H1 (cell line): ENCODE measurements around the gene ZNF511. TPM values are rescaled to one million over a fixed set of nuclear protein-coding genes. Genes with fewer than 3 reads are reported as not detected.

ENCODE experiments used
- CTCF ChIA-PET: fragments of 300-600 bp; sonication (Branson Sonifier 250); formaldehyde crosslinking; loops from one replicate; lab custom pipeline; 2021; ENCODE audit not compliant: partially characterized antibody; lab: Charles Lee
- POLR2A ChIA-PET: fragments of 300-600 bp; sonication (Branson Sonifier 250); formaldehyde crosslinking; loops from one replicate; lab custom pipeline; 2021; ENCODE audit warnings: inconsistent platforms; ENCODE audit not compliant: partially characterized antibody; lab: Charles Lee
- DNase-seq, 2 experiments: peaks; one replicate each; pipeline versions ENCODE4 v3.0.0 to v3.0.0-alpha.2; 2010 to 2022; ENCODE audit warnings: low spot score in 2 of 2, low read depth in 1 of 2, mixed read lengths in 1 of 2
- FAIRE-seq: peaks from 2 replicates; lab custom pipeline; 2011; peaks lifted over from hg19 to GRCh38; lab: Jason Lieb, UNC
- H2AFZ ChIP-seq: 2 replicates; pipeline ENCODE4 v1.8.1; 2012; ENCODE audit warnings: low read length, inconsistent platforms
- H2AK5ac ChIP-seq: 2 replicates; pipeline ENCODE4 v1.6.1; 2013; ENCODE audit warnings: low read depth, low read length
- H2BK120ac ChIP-seq: replicated peaks from 2 replicates; pipeline ENCODE3; 2013; ENCODE audit warnings: low read depth, low read length, inconsistent platforms
- H2BK12ac ChIP-seq: 2 replicates; pipeline ENCODE4 v1.6.1; 2013; ENCODE audit warnings: low read depth, low read length
- H2BK15ac ChIP-seq: 2 replicates; pipeline ENCODE4 v1.6.1; 2013; ENCODE audit warnings: low read length
- H2BK20ac ChIP-seq: 2 replicates; pipeline ENCODE4 v1.6.1; 2013; ENCODE audit warnings: low read length
- H2BK5ac ChIP-seq: 2 replicates; pipeline ENCODE4 v1.6.1; 2013; ENCODE audit warnings: low read depth, low read length
- H3K14ac ChIP-seq: 2 replicates; pipeline ENCODE4 v1.6.1; 2013; ENCODE audit warnings: inconsistent platforms; ENCODE audit not compliant: insufficient read length
- H3K18ac ChIP-seq: 2 replicates; pipeline ENCODE4 v1.6.1; 2013; ENCODE audit warnings: low read length; ENCODE audit errors: extremely low read depth
- H3K23ac ChIP-seq: 2 replicates; pipeline ENCODE4 v1.6.1; 2013; ENCODE audit warnings: inconsistent platforms; ENCODE audit not compliant: insufficient read length
- H3K23me2 ChIP-seq: 2 replicates; pipeline ENCODE4 v1.6.1; 2013; ENCODE audit warnings: low read depth, low read length
- H3K27ac ChIP-seq: 2 replicates; pipeline ENCODE4 v1.6.1; 2011; ENCODE audit warnings: low read depth, low read length, inconsistent platforms
- H3K27me3 ChIP-seq, 4 experiments: replicated peaks in 1 of 4; 1 replicate in 1 of 4; 2 replicates in 3 of 4; pipeline versions ENCODE4 v1.6.1 to v1.8.1; 2011 to 2013; ENCODE audit warnings: low read length in 3 of 4, mild to moderate bottlenecking in 3 of 4, inconsistent platforms in 2 of 4, mixed read lengths in 2 of 4, moderate library complexity in 1 of 4; ENCODE audit not compliant: control insufficient read depth in 3 of 4, insufficient read depth in 3 of 4; ENCODE audit errors: extremely low read depth in 1 of 4
- H3K36me3 ChIP-seq, 4 experiments: 2 replicates each; pipeline versions ENCODE4 v1.6.1 to v1.8.1; 2011 to 2013; ENCODE audit warnings: mild to moderate bottlenecking in 4 of 4, low read length in 3 of 4, moderate library complexity in 2 of 4, control low read depth in 1 of 4, inconsistent platforms in 1 of 4; ENCODE audit not compliant: insufficient read depth in 4 of 4, control insufficient read depth in 2 of 4
- H3K4ac ChIP-seq: replicated peaks from 2 replicates; pipeline ENCODE3; 2013; ENCODE audit warnings: low read length, low read depth, mixed read lengths, inconsistent platforms; ENCODE audit not compliant: insufficient read length
- H3K4me1 ChIP-seq, 4 experiments: replicated peaks in 1 of 4; 1 replicate in 1 of 4; 2 replicates in 3 of 4; pipeline versions ENCODE4 v1.6.1 to v1.8.1; 2011 to 2013; ENCODE audit warnings: low read length in 3 of 4, inconsistent platforms in 2 of 4, mixed read lengths in 1 of 4; ENCODE audit not compliant: insufficient read depth in 4 of 4, control insufficient read depth in 3 of 4
- H3K4me2 ChIP-seq, 2 experiments: 2 replicates each; pipeline versions ENCODE4 v1.6.1 to v1.8.1; 2011 to 2013; ENCODE audit warnings: low read depth in 2 of 2, low read length in 2 of 2, control low read depth in 1 of 2, inconsistent platforms in 1 of 2, mild to moderate bottlenecking in 1 of 2; ENCODE audit not compliant: insufficient read depth in 1 of 2
- H3K4me3 ChIP-seq, 4 experiments: fragments of 200-600, 300-600 bp in 1 of 4; sonication (generic), shearing (Covaris generic), sonication (Bioruptor Twin) in 1 of 4; 2 replicates each; pipeline versions ENCODE4 v1.5.1 to v1.8.1; 2011 to 2016; ENCODE audit warnings: low read length in 4 of 4, low read depth in 3 of 4, control low read depth in 2 of 4, inconsistent platforms in 2 of 4, mild to moderate bottlenecking in 2 of 4, mixed read lengths in 1 of 4, moderate library complexity in 1 of 4; ENCODE audit not compliant: insufficient read depth in 2 of 4; ENCODE audit errors: extremely low read depth in 1 of 4
- H3K56ac ChIP-seq: replicated peaks from 2 replicates; pipeline ENCODE3; 2013; ENCODE audit warnings: low read depth, mild to moderate bottlenecking, mixed read lengths, low read length, inconsistent platforms; ENCODE audit not compliant: insufficient read length
- H3K79me1 ChIP-seq: 2 replicates; pipeline ENCODE4 v1.6.1; 2013; ENCODE audit warnings: low read depth, low read length, control low read depth
- H3K79me2 ChIP-seq, 2 experiments: 2 replicates each; pipeline versions ENCODE4 v1.6.1 to v1.8.1; 2012 to 2013; ENCODE audit warnings: low read length in 2 of 2, mild to moderate bottlenecking in 2 of 2, inconsistent platforms in 1 of 2; ENCODE audit not compliant: insufficient read depth in 2 of 2, control insufficient read depth in 1 of 2
- H3K9ac ChIP-seq, 4 experiments: replicated peaks in 1 of 4; 1 replicate in 1 of 4; 2 replicates in 3 of 4; pipeline versions ENCODE4 v1.6.1 to v1.8.1; 2011 to 2013; ENCODE audit warnings: low read depth in 3 of 4, low read length in 3 of 4, control low read depth in 2 of 4, mild to moderate bottlenecking in 2 of 4, moderate library complexity in 2 of 4, inconsistent platforms in 1 of 4; ENCODE audit errors: extremely low read depth in 1 of 4
- H3K9me3 ChIP-seq, 2 experiments: 2 replicates each; pipeline versions ENCODE4 v1.6.1 to v1.8.1; 2012 to 2013; ENCODE audit warnings: mild to moderate bottlenecking in 2 of 2, moderate library complexity in 2 of 2, control low read depth in 1 of 2, inconsistent platforms in 1 of 2, low read depth in 1 of 2, low read length in 1 of 2, mixed read lengths in 1 of 2; ENCODE audit not compliant: insufficient read depth in 2 of 2
- H4K20me1 ChIP-seq, 2 experiments: replicated peaks in 1 of 2; 2 replicates each; pipeline versions ENCODE3 to v1.8.1; 2011 to 2013; ENCODE audit warnings: inconsistent platforms in 2 of 2, low read length in 2 of 2, mild to moderate bottlenecking in 1 of 2; ENCODE audit not compliant: insufficient read depth in 2 of 2, control insufficient read depth in 1 of 2
- H4K5ac ChIP-seq: 2 replicates; pipeline ENCODE4 v1.6.1; 2013; ENCODE audit warnings: low read length, low read depth, mixed read lengths, inconsistent platforms; ENCODE audit not compliant: insufficient read length
- H4K8ac ChIP-seq: 2 replicates; pipeline ENCODE4 v1.8.0; 2013; ENCODE audit warnings: mild to moderate bottlenecking, moderate library complexity, low read length, inconsistent platforms; ENCODE audit not compliant: insufficient read depth; ENCODE audit errors: extremely low read depth
- H4K91ac ChIP-seq: replicated peaks from 2 replicates; pipeline ENCODE3; 2013; ENCODE audit warnings: low read length, mixed read lengths, inconsistent platforms; ENCODE audit not compliant: insufficient read length
- KDM5A ChIP-seq: fragments of 200-600 bp; IDR thresholded peaks from 2 replicates; pipeline ENCODE4 v1.7.1; 2012; ENCODE audit warnings: mild to moderate bottlenecking, low read length, inconsistent platforms, mixed read lengths
- WGBS, 2 experiments: shearing (Covaris generic) in 1 of 2; methylation state at CpG; one replicate each; pipeline versions ENCODE4 v1.1.6 to v1.1.7; 2013 to 2015; ENCODE audit warnings: low lambda C conversion rate in 2 of 2, mixed read lengths in 2 of 2, inconsistent platforms in 1 of 2, low coverage in 1 of 2, missing lambda C conversion rate in 1 of 2; ENCODE audit not compliant: insufficient replicate concordance in 2 of 2, insufficient coverage in 1 of 2, insufficient read length in 1 of 2; ENCODE audit errors: extremely low coverage in 1 of 2, missing lambda C conversion rate in 1 of 2; 5-methylcytosine and 5-hydroxymethylcytosine counted together
- polyA plus RNA-seq, 7 experiments: library from polyadenylated mRNA; depleted of rRNA in 3 of 7; stranded (reverse) in 5 of 7; unstranded in 2 of 7; fragments of >200 nt in 5 of 7; fragments of 200-250 nt in 2 of 7; gene quantifications; 1 replicate in 5 of 7; 2 replicates in 1 of 7; 4 replicates in 1 of 7; pipeline versions ENCODE4 v1.2.1 to v1.2.3, GENCODE V29; 2011 to 2013; ENCODE audit warnings: missing spikeins in 2 of 7, mixed read lengths in 2 of 7
- total RNA-seq: library from RNA; stranded (reverse); fragmentation: NEBNext Ultra II Directional; extraction: Animal tissue kit (Norgen Biotek cat#: 25700); gene quantifications from 2 replicates; pipeline ENCODE4 v1.2.1, GENCODE V29; 2021

The ZNF511 gene
- total and polyA plus RNA-seq, 2 of the 8 experiments (the other 6 are each of a cell fraction or from before 2014, with no cell fraction given) = 55.4 to 71.7 TPM

DNA sequence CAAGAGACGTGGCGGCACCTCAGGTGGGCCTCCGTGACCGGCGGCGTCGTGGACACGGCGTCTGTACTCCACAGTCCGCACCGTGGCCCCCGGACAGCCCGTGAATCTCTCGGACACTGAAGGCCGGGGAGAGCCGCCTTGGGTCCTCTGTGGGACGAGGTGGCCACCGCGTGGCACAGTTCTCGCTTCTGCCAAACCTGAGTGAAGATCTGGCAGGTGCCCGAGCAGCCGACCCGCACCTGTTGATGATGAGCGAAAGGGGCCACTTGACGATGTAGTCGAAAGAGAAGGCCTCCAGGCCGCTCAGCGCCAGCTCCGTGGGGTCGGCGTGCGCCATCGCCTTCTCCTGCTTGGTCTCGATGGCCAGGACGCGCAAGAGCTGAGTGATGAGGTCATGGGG is 23.5 kb upstream of the ZNF511 start:
- Histone ChIP-seq H4K8ac (no peak overlapping the region), H3K56ac (no peak overlapping the region), H4K91ac (no peak overlapping the region), H3K27ac (no peak overlapping the region), H3K4me1 (no peaks in the 10 kb centered on the region), H3K79me2 (no peaks in the 10 kb centered on the region), H3K18ac (no peak overlapping the region), H4K5ac (no peak overlapping the region), H3K9me3 (no peaks in the 10 kb centered on the region), H3K9ac (no peak overlapping the region), H2AK5ac (no peak overlapping the region), H2BK120ac (no peak overlapping the region), H3K36me3 (peaks cover 6 to 51% (median 24%) of the 10 kb centered on the region in 4 experiments), H4K20me1 (peaks cover 0 to 9% of the 10 kb centered on the region in 2 experiments), H2BK12ac (no peak overlapping the region), H3K4me2 (no peak overlapping the region), H3K23ac (no peak overlapping the region), H2BK15ac (no peak overlapping the region), H3K14ac (no peak overlapping the region), H2BK20ac (no peak overlapping the region), H3K79me1 (no peaks in the 10 kb centered on the region), H3K4me3 (no peak overlapping the region), H2BK5ac (no peak overlapping the region), H3K23me2 (no peaks in the 10 kb centered on the region), H3K27me3 (no peaks in the 10 kb centered on the region), H3K4ac (no peak overlapping the region), H2AFZ (no peak overlapping the region)
- TF ChIP-seq KDM5A = no peak
- ChIA-PET CTCF (interaction anchor here (1.7 kb wide), 1 partner anchor 18 kb away, joined by 5 read pairs; no protein-coding TSS in a partner anchor), POLR2A (interaction anchor here (1.1 kb wide), 1 partner anchor 13 kb away, joined by 3 read pairs; no protein-coding TSS in a partner anchor)
- FAIRE-seq (no peak), DNase-seq (no peak)
- 89% methylated on average over 36 of the region's 36 CpGs; no CpG with 5 or more reads in 1 of the 2 experiments for WGBS, 2 experiments
